ENCODE data around the gene WSCD1. TPM values are rescaled to one million over a fixed set of nuclear protein-coding genes. Genes with fewer than 3 reads are reported as not detected.

Gene WSCD1
- total RNA-seq, 1 donor from 2014 or later = 2.6 TPM

- no peak for DNase-seq (ENCODE audit: low spot score)
These were observed 89.5 kb downstream of the WSCD1 start for GRCh38 chr17:6159541-6160231.

DNA sequence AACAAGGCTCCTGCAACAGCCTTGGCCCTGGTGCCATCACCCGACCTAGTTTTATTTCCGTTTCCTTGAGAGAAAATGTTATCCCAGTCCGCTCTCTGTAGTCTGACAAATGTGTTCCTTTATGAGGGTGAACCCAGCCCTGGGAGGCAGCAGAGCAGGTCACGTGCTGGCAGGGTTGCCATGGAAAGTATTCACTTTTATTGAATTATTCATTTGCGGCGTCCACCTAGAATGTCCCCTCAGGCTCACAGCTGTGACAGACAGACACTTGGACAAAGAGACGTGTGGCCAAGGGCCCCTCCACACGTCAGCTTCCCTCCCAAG is 90.0 kb downstream of the WSCD1 start:
- DNase-seq (ENCODE audit: low spot score) = no peak

GRCh38 chr17:6160911-6161855 is 91.0 kb downstream of the WSCD1 start:
- DNase-seq (ENCODE audit: low spot score) = no peak

DNA sequence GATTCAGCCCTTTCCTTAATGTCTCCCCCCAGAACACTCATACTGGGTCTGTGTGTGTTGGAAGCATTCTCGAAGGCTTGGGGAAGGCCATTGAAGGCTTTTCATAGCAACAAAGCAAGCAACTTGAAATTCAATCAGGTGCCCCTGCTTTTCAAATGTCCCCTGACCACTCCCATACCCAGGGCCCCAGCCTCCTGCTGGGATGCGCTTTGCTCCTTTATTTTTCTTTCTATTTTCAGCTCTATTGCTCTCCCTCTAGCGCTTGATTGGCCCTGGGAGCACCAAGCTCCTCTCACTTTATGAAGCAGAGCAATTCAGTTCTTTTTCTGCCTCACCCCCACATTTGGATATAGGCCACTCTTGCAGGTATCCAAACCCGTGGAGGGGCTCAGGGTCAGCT is 92.0 kb downstream of the WSCD1 start:
- no peak for DNase-seq (ENCODE audit: low spot score)

DNA sequence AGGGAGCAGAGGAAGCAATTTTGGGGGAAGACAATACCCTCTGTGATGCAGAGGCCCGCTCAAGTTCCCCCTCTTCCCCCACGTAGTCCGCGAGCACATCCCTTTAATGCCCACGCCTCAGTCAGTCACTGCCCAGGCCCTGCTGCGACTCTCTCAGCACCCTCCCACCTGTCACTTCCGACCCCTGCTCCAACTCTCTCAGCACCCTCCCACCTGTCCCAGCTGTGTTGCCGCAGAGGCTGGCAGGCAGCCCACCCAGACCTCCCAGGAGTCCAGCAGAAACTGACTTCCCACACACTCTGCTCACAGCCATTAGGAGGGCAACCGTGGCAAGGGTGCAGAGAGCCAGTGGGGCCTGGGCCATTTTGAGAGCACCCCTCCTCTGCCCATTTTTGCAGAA is 92.7 kb downstream of the WSCD1 start:
- DNase-seq (ENCODE audit: low spot score) = no peak

GRCh38 chr17:6163612-6164333 is 93.6 kb downstream of the WSCD1 start:
- DNase-seq (ENCODE audit: low spot score) = no peak

DNA sequence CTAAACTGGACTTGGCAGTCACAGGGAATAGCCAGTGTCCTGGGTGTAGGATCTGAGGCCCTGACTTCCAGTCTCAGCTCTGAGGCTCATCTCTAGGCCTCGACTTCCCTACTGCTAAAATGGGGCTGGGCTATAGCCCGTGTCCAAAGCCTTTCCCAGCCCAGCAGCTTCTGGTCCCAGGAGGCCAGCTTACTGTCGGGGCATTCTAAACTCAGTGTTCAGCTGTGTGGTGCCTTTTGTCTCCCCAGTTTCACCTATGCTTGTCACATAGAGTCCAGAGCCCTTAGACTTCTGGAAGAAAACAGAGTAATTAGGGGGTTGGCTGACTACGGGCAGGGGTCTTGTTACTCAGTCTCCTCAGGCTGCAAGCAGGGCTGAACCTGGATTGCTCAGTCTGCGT is 94.8 kb downstream of the WSCD1 start:
- no peak for DNase-seq (ENCODE audit: low spot score)

GRCh38 chr17:6165806-6166205 is 95.6 kb downstream of the WSCD1 start:
- no peak for DNase-seq (ENCODE audit: low spot score)

DNA sequence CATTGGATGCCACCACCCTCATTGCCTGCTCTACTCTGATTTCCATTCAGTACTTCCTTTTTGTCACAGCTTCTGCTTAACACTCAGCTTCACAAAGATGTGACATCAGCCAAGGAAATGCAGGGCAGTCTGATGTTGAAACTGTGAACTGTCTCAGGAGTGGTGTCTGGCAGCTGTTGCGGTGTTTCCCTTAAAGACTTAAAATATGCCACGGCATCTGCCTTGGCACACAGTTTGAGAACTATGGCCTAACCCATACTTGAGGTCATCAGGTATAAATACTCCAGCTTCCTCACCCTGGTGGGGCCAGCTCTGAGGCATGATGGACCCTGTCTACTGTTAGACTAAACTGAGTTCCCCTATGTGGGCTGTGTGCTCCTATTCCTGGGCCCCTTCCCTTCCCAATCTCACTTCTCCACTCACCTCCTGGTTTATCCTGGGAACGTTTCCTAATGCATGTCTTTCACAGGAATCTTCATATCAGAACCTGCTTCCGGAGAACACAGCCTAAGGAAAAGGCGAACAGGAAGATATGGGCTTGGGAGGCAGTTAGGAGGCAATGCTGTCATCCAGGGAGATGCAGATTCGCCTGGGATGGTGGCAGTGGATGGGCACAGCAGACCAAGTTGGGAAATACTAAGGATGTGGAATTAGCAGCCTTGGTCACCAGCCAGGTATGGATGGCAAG is 96.5 kb downstream of the WSCD1 start:
- DNase-seq (ENCODE audit: low spot score) = no peak

- DNase-seq (ENCODE audit: low spot score) = no peak
These were observed 98.1 kb downstream of the WSCD1 start for GRCh38 chr17:6168296-6168695.

DNA sequence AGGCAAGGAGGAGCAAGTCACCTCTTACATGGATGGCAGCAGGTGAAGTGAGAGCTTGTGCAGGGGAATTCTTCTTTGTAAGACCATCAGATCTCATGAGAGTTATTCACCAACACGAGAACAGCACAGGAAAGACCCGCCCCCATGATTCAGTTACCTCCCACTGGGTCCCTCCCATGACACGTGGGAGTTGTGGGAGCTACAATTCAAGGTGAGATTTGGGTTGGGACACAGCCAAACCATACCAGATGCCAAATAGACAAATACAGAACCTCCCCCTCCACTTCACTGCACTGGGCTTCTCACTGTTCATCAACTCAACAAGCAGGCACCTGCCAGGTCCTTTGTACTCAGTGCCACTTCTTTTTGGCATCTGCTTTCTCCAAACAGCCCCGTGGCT is 100.2 kb downstream of the WSCD1 start:
- no peak for DNase-seq (ENCODE audit: low spot score)

DNA sequence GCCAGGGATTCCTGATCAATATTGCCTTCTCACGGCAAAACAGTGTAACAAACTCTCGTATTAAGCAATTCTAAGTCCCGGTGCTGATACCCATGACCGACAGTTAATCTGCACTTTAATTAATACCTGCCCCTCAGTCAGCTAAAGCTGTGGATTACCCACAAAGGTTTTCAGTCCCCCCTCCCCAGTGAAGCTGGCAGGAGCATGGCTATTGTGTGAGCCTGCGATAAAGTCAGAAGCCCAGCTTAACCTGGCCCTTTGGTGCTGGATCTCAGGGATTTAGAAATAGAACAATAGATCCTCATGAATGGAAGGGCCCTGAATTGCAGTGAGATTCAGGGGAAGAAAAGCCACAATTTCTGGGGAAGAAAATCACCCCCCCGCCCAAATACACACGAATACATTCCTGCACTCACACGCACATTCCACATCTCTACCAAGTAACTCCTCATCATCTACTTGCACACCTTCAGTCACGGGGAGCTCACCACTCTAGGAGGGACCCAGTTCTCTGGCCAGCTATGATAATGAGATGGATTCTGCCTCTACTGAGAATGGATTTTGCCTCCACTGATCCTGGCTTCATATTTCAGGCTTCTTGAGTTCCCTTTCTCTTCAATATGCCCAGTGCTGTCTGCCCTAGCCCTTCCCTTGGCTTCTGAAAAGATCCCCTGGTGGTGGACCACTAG is 102.6 kb downstream of the WSCD1 start:
- no peak for DNase-seq (ENCODE audit: low spot score)

DNA sequence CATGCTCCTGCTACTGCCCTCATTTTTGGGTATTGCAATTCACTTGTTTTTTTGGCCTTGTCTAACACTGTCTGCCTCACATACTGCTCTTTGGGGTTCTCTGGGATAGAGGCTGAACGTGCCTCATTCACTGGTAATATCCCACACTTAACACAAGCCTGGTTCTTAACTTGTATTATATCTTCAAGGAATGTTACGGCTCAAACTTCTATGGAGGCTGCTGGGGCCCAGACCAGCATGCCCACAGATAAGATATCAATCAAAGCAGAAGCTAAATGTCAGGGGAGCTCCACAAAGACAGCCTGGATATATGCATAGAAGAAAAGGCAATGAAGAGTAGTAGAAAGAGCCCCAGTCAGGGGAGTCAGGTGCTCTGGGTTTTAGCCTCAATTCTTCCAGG is 103.5 kb downstream of the WSCD1 start:
- DNase-seq (ENCODE audit: low spot score) = no peak

All from mucosa of gallbladder (tissue), 1 donor.